IPS DF 6.9 (cell line): Measurements from ENCODE around the gene ADIRF.

Experiments used
- DNase-seq: peaks from one replicate; pipeline ENCODE4 v3.0.0-alpha.2; 2013; ENCODE audit warnings: low read depth, low spot score
- H3K27ac ChIP-seq: one replicate; pipeline ENCODE4 v1.5.1; 2013; ENCODE audit warnings: low read length, control low read depth
- H3K27me3 ChIP-seq: 2 replicates; pipeline ENCODE4 v1.6.1; 2013; ENCODE audit warnings: mild to moderate bottlenecking, low read length; ENCODE audit not compliant: control insufficient read depth, insufficient read depth
- H3K36me3 ChIP-seq: 2 replicates; pipeline ENCODE4 v1.6.1; 2013; ENCODE audit warnings: low read length; ENCODE audit not compliant: control insufficient read depth, insufficient read depth
- H3K4me1 ChIP-seq: 2 replicates; pipeline ENCODE4 v1.6.1; 2013; ENCODE audit warnings: low read length; ENCODE audit not compliant: control insufficient read depth, insufficient read depth
- H3K4me3 ChIP-seq: 2 replicates; pipeline ENCODE4 v1.5.1; 2013; ENCODE audit warnings: mild to moderate bottlenecking, low read length
- H3K9me3 ChIP-seq: 2 replicates; pipeline ENCODE4 v1.6.1; 2013; ENCODE audit warnings: low read length, inconsistent platforms; ENCODE audit not compliant: control insufficient read depth, insufficient read depth
- WGBS: extraction: QIAGEN DNeasy Blood & Tissue Kit; methylation state at CpG from one replicate; pipeline ENCODE4 v1.1.7; 2013; ENCODE audit warnings: mixed read lengths, missing lambda C conversion rate; ENCODE audit not compliant: insufficient read length, insufficient coverage; 5-methylcytosine and 5-hydroxymethylcytosine counted together

Gene ADIRF

GRCh38 chr10:86956195-86956847 lies 12.0 kb upstream of the ADIRF start:
- Histone ChIP-seq H3K27ac (no peak overlapping the region), H3K36me3 (no peaks in the 10 kb centered on the region), H3K4me3 (no peak overlapping the region), H3K9me3 (no peaks in the 10 kb centered on the region; the same call in 1 of the 2 replicates), H3K27me3 (no peaks in the 10 kb centered on the region), H3K4me1 (peaks cover 40% of the 10 kb centered on the region)
- WGBS = no CpG with 5 or more reads among the region's 7 CpGs
- no peak for DNase-seq

- Histone ChIP-seq H3K27me3 (no peaks in the 10 kb centered on the region), H3K36me3 (no peaks in the 10 kb centered on the region), H3K4me1 (peaks cover 40% of the 10 kb centered on the region), H3K4me3 (no peak overlapping the region), H3K9me3 (no peaks in the 10 kb centered on the region; the same call in 1 of the 2 replicates), H3K27ac (no peak overlapping the region)
- DNase-seq = no peak
- WGBS = no CpG with 5 or more reads among the region's 7 CpGs
Observed at GRCh38 chr10:86956848-86957448, 11.3 kb upstream of the ADIRF start.

DNA sequence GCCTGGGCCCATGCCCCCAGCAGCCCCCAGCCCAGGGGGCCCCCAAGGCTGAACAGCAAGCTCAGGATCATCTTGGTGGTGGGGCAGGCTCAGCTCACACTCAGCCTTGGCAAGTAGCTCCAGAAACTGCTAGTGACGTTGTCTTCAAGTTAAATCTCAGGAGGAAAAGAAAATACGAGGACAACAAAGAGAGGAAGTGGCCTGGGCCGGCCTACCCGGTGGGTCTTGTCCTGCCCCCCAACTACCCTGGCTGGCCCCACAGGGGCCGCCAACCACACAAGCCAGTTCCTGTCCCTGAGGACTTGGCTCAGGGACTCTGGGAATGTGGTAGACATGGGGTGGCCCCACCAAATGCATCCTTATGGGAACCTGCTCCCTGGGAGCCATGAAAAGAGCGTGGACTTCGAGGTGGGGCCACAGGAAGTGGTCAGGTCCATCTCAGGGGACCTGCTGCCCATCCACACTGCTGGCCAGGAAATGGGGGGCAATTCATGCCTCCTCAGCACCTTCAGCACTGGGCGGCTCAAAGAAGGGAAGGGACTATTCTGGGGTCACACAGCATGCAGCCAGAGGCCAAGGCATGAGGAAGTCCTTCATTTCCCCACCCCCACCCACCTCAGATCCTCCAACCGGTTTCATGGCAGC lies 10.7 kb upstream of the ADIRF start, which contains the start of gene MMRN2:
Gene MMRN2, minus strand, starts transcription at position 145 of the 645 bp plus-strand sequence. Its CDS starts 74 bp downstream, at position 71.
- WGBS = no CpG with 5 or more reads among the region's 9 CpGs

DNA sequence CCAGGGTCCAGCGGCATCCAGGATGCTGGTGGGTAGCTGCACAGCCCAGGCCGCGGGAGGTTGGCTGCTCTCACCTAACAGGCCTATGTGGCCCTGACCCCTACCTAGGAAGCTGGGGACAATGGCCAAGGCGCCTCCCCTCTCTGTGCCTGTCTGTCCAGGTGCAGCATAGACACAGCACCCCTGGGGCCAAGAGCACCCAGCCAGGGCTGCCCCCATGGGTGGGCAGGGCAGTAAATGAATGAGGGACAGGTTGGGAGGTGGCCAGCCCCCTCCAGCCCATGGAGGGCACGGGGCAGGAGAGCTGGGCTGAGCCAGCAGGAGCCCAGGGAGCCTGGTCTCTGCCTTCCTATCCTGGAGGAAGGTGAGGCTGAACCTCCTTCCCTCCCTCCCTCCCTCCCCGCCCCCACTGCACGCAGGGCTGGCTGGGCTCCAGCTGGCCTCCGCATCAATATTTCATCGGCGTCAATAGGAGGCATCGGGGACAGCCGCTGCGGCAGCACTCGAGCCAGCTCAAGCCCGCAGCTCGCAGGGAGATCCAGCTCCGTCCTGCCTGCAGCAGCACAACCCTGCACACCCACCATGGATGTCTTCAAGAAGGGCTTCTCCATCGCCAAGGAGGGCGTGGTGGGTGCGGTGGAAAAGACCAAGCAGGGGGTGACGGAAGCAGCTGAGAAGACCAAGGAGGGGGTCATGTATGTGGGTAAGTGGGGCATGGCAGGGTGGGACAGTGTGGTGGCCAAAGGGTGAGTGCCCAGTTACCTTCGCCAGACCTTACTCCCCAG lies 10.0 kb upstream of the ADIRF start, which contains the start of gene SNCG:
Gene SNCG, plus strand, starts transcription at position 484 of the 785 bp plus-strand sequence. Its CDS starts 99 bp downstream, at position 583.
- DNase-seq = no peak
- Histone ChIP-seq H3K27me3 (no peaks in the 10 kb centered on the region), H3K4me3 (no peak within 1 kb of the TSS), H3K27ac (no peak within 1 kb of the TSS), H3K4me1 (peaks cover 40% of the 10 kb centered on the region), H3K9me3 (no peaks in the 10 kb centered on the region), H3K36me3 (no peaks in the 10 kb centered on the region)
- no CpG with 5 or more reads among the region's 22 CpGs for WGBS

More for the DNA sequence above, 10.7 kb upstream of the ADIRF start, which contains the start of gene MMRN2:
- Histone ChIP-seq H3K27me3 (no peaks in the 10 kb centered on the region), H3K27ac (no peak within 1 kb of the TSS), H3K36me3 (no peaks in the 10 kb centered on the region), H3K4me1 (peaks cover 40% of the 10 kb centered on the region), H3K4me3 (no peak within 1 kb of the TSS), H3K9me3 (no peaks in the 10 kb centered on the region)
- DNase-seq = no peak

DNA sequence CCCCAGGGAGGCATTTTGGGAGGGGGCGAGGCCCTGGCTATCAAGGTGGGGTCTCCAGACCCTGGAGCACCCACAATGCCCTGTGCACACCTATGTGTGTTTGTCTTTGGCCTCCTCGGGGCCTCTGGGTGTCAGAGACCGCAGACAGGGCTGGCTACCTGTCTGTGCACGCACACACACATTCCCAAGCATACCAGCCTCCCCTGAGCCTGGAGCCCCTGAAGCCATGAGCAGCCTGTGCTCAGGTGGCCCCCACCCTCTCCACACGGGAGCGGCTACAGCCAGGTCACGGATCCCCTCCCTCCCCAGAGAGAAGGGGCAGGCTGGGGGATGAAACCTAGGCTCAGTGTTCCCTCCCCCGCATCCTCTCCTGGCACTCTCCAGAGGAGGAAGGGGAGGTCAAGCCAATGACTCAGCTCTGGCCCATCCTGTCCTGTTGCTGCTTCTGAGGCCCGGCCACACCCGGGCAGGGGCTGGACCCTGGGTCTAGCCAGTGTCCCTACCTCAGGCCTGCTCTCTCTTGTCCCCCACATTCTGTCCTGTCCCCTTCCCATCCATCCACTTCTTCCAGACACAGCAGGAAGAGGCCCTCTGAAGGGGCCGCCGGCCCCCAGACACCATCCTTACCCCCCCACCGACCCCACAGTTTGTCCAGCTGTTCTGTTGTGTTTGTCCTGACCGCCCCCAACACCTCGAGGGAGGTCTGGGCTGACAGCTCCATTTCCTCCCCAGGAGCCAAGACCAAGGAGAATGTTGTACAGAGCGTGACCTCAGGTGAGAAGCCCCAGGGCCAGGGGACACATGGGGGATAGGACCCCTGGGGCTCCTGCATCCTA lies 9.2 kb upstream of the ADIRF start:
- Histone ChIP-seq H3K27ac (no peak overlapping the region), H3K27me3 (no peaks in the 10 kb centered on the region), H3K36me3 (no peaks in the 10 kb centered on the region), H3K9me3 (no peaks in the 10 kb centered on the region), H3K4me3 (no peak overlapping the region), H3K4me1 (peaks cover 33% of the 10 kb centered on the region)
- DNase-seq = no peak
- WGBS = no CpG with 5 or more reads among the region's 16 CpGs

- Histone ChIP-seq H3K4me1 (peaks cover 33% of the 10 kb centered on the region), H3K27me3 (no peaks in the 10 kb centered on the region)
- no CpG with 5 or more reads among the region's 2 CpGs for WGBS
Observed at GRCh38 chr10:86959737-86960002, 8.6 kb upstream of the ADIRF start.

DNA sequence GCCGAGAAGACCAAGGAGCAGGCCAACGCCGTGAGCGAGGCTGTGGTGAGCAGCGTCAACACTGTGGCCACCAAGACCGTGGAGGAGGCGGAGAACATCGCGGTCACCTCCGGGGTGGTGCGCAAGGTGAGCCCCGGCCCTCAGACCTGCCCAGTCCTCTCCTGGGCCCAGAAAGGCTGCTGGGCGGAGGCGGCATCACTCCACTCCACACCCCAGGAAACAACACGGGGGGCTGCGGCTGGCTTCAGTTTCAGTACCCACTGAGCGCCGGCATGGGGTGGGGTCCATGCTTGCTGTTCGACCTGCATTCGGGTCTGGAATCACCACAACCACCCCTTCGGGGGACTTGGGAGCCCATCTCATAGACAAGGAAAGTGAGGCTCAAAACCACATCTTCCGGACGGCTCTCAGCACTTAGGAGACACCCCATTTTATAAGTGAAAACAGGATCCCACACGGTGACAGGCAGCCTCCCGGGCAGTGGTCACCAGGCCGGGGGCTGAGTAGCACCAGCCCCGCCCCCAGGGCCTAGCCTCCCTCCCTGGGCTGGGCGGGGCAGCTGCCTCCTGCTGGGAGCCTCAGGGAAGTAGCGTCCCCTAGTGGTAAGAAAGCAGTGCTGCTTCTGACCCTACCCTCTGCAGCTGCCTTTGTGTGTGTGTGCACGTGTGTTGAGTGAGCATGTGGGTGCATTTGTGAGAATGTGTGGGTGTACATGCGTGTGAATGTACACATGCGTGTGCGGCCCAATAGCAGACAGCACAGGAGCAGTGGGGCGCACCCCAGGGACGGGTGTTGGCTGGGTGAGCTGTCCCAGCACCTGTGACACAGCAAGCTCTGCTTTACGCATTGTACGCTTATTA lies 8.0 kb upstream of the ADIRF start:
- peaks cover 28% of the 10 kb centered on the region for H3K4me1 ChIP-seq
- no CpG with 5 or more reads among the region's 37 CpGs for WGBS
- no peaks in the 10 kb centered on the region for H3K36me3 ChIP-seq
- no peak overlapping the region for H3K4me3 ChIP-seq
- no peaks in the 10 kb centered on the region for H3K9me3 ChIP-seq
- no peak for DNase-seq
- no peak overlapping the region for H3K27ac ChIP-seq
- no peaks in the 10 kb centered on the region for H3K27me3 ChIP-seq

More at GRCh38 chr10:86959737-86960002, 8.6 kb upstream of the ADIRF start:
- no peak overlapping the region for H3K27ac ChIP-seq
- H3K4me3 ChIP-seq = no peak overlapping the region
- no peak for DNase-seq
- H3K9me3 ChIP-seq = no peaks in the 10 kb centered on the region
- H3K36me3 ChIP-seq = no peaks in the 10 kb centered on the region

GRCh38 chr10:86960863-86961434 lies 7.3 kb upstream of the ADIRF start:
- H3K4me1 ChIP-seq = peaks cover 23% of the 10 kb centered on the region
- H3K27ac ChIP-seq = no peak overlapping the region
- DNase-seq = no peak
- no peaks in the 10 kb centered on the region for H3K27me3 ChIP-seq
- no CpG with 5 or more reads among the region's 9 CpGs for WGBS
- H3K36me3 ChIP-seq = no peaks in the 10 kb centered on the region
- H3K9me3 ChIP-seq = no peaks in the 10 kb centered on the region
- H3K4me3 ChIP-seq = no peak overlapping the region

- H3K4me1 ChIP-seq = peaks cover 19% of the 10 kb centered on the region
- no peak overlapping the region for H3K4me3 ChIP-seq
- no peaks in the 10 kb centered on the region for H3K9me3 ChIP-seq
- H3K27me3 ChIP-seq = no peaks in the 10 kb centered on the region
- H3K36me3 ChIP-seq = no peaks in the 10 kb centered on the region
- H3K27ac ChIP-seq = no peak overlapping the region
- WGBS = no CpG with 5 or more reads among the region's 12 CpGs
- no peak for DNase-seq
Observed at GRCh38 chr10:86961481-86962091, 6.7 kb upstream of the ADIRF start.
